NT2/D1 (cell line): ENCODE results near the gene PTPRK.
"Not testable (repeated sequence)": the region's sequence is repeated elsewhere in the genome, so short reads cannot be mapped to it uniquely, and the experiment has no call there.

Experiments
- DNase-seq: peaks from one replicate; pipeline ENCODE4 v3.0.0-alpha.2; 2011; ENCODE audit warnings: low read depth, low spot score
- H3K27me3 ChIP-seq: 2 replicates; pipeline ENCODE4 v1.6.0; 2011; ENCODE audit warnings: mild to moderate bottlenecking; ENCODE audit not compliant: insufficient read length, insufficient read depth
- H3K36me3 ChIP-seq: 2 replicates; pipeline ENCODE4 v1.6.1; 2011; ENCODE audit warnings: mild to moderate bottlenecking, low read length, mixed read lengths; ENCODE audit not compliant: insufficient read depth, insufficient read length
- H3K4me1 ChIP-seq: 2 replicates; pipeline ENCODE4 v1.5.1; 2011; ENCODE audit not compliant: insufficient read depth, insufficient read length
- H3K4me3 ChIP-seq: 2 replicates; pipeline ENCODE4 v1.5.1; 2011; ENCODE audit warnings: low read depth; ENCODE audit not compliant: insufficient read length
- H3K9ac ChIP-seq: 2 replicates; pipeline ENCODE4 v1.6.0; 2011; ENCODE audit warnings: low read depth; ENCODE audit not compliant: insufficient read length
- H3K9me3 ChIP-seq: 2 replicates; pipeline ENCODE4 v1.5.1; 2011; ENCODE audit warnings: mild to moderate bottlenecking, low read length; ENCODE audit not compliant: insufficient read depth
- SUZ12 ChIP-seq: IDR thresholded peaks from 2 replicates; pipeline ENCODE4 v1.6.1; 2011; ENCODE audit not compliant: insufficient read length, insufficient read depth; ENCODE audit errors: extremely low read depth
- YY1 ChIP-seq: IDR thresholded peaks from 2 replicates; pipeline ENCODE4 v1.6.1; 2011; ENCODE audit not compliant: insufficient read length, insufficient read depth
- ZNF274 ChIP-seq: IDR thresholded peaks from 2 replicates; pipeline ENCODE4 v1.6.1; 2011; ENCODE audit warnings: mild to moderate bottlenecking, low read depth, low read length

Gene PTPRK

GRCh38 chr6:127938701-127939100, 581.7 kb downstream of the PTPRK start:
- H3K36me3 ChIP-seq, result no peaks in the 10 kb centered on the region
- H3K9ac ChIP-seq, result no peak overlapping the region
- no peak overlapping the region for H3K4me3 ChIP-seq
- no peaks in the 10 kb centered on the region for H3K9me3 ChIP-seq
- no peaks in the 10 kb centered on the region for H3K4me1 ChIP-seq
- no peak for TF ChIP-seq YY1
- TF ChIP-seq ZNF274, result no peak
- TF ChIP-seq SUZ12, result no peak
- no peaks in the 10 kb centered on the region for H3K27me3 ChIP-seq
- no peak for DNase-seq

GRCh38 chr6:127937747-127938146, 582.7 kb downstream of the PTPRK start:
- TF ChIP-seq YY1, result no peak
- no peak for TF ChIP-seq ZNF274
- TF ChIP-seq SUZ12, result no peak
- no peaks in the 10 kb centered on the region for H3K4me1 ChIP-seq
- no peak for DNase-seq

GRCh38 chr6:127937102-127937501, 583.3 kb downstream of the PTPRK start:
- no peaks in the 10 kb centered on the region for H3K36me3 ChIP-seq
- no peak overlapping the region for H3K9ac ChIP-seq
- no peak overlapping the region for H3K4me3 ChIP-seq
- peaks cover 12% of the 10 kb centered on the region; the same call in 1 of the 2 replicates for H3K9me3 ChIP-seq
- H3K27me3 ChIP-seq, result no peaks in the 10 kb centered on the region
- H3K4me1 ChIP-seq, result no peaks in the 10 kb centered on the region
- no peak for TF ChIP-seq YY1
- no peak for TF ChIP-seq SUZ12
- TF ChIP-seq ZNF274, result no peak
- no peak for DNase-seq

More at GRCh38 chr6:127937747-127938146, 582.7 kb downstream of the PTPRK start:
- H3K9me3 ChIP-seq, result peaks cover 8% of the 10 kb centered on the region; the same call in 1 of the 2 replicates
- no peaks in the 10 kb centered on the region for H3K27me3 ChIP-seq
- no peak overlapping the region for H3K9ac ChIP-seq
- no peak overlapping the region for H3K4me3 ChIP-seq
- no peaks in the 10 kb centered on the region for H3K36me3 ChIP-seq

GRCh38 chr6:127934956-127935355, 585.4 kb downstream of the PTPRK start:
- Histone ChIP-seq H3K4me3 (no peak overlapping the region), H3K36me3 (no peaks in the 10 kb centered on the region), H3K9ac (no peak overlapping the region), H3K9me3 (peaks cover 12% of the 10 kb centered on the region; the same call in 1 of the 2 replicates), H3K4me1 (no peaks in the 10 kb centered on the region), H3K27me3 (no peaks in the 10 kb centered on the region)
- no peak for DNase-seq
- TF ChIP-seq ZNF274 (no peak), SUZ12 (no peak), YY1 (no peak)

- Histone ChIP-seq H3K36me3 (no peaks in the 10 kb centered on the region), H3K9ac (no peak overlapping the region), H3K9me3 (peaks cover 12% of the 10 kb centered on the region; the same call in 1 of the 2 replicates), H3K4me3 (no peak overlapping the region), H3K27me3 (no peaks in the 10 kb centered on the region), H3K4me1 (no peaks in the 10 kb centered on the region)
- no peak for TF ChIP-seq YY1
- TF ChIP-seq SUZ12, result no peak
- no peak for TF ChIP-seq ZNF274
- no peak for DNase-seq
Measured at GRCh38 chr6:127933852-127934840, 586.3 kb downstream of the PTPRK start.

GRCh38 chr6:127933137-127933536, 587.3 kb downstream of the PTPRK start:
- H3K9me3 ChIP-seq, result peaks cover 12% of the 10 kb centered on the region; the same call in 1 of the 2 replicates
- H3K4me3 ChIP-seq, result no peak overlapping the region
- H3K27me3 ChIP-seq, result no peaks in the 10 kb centered on the region
- no peaks in the 10 kb centered on the region for H3K4me1 ChIP-seq
- TF ChIP-seq YY1 (no peak), ZNF274 (no peak), SUZ12 (no peak)
- no peaks in the 10 kb centered on the region for H3K36me3 ChIP-seq
- no peak for DNase-seq
- H3K9ac ChIP-seq, result no peak overlapping the region

GRCh38 chr6:127932708-127933107, 587.7 kb downstream of the PTPRK start:
- Histone ChIP-seq H3K9me3 (peaks cover 12% of the 10 kb centered on the region; the same call in 1 of the 2 replicates), H3K27me3 (no peaks in the 10 kb centered on the region), H3K36me3 (no peaks in the 10 kb centered on the region), H3K4me3 (no peak overlapping the region), H3K9ac (no peak overlapping the region), H3K4me1 (no peaks in the 10 kb centered on the region)
- TF ChIP-seq SUZ12 (no peak), ZNF274 (no peak), YY1 (no peak)
- no peak for DNase-seq

GRCh38 chr6:127926441-127926840, 594.0 kb downstream of the PTPRK start:
- not testable (repeated sequence) for H3K4me1 ChIP-seq, H3K4me3 ChIP-seq, H3K9me3 ChIP-seq, H3K27me3 ChIP-seq, DNase-seq, H3K36me3 ChIP-seq, H3K9ac ChIP-seq
